ENCODE measurements around the gene RAB20. TPM values are rescaled to one million over a fixed set of nuclear protein-coding genes. Genes with fewer than 3 reads are reported as not detected.

RAB20 gene
- total and polyA plus RNA-seq, 10 donors: 19.1 to 96.4 (median 52.8) TPM

GRCh38 chr13:110546378-110546777 is 15.1 kb downstream of the RAB20 start:
- peak; percentile 50 for DNase-seq
- 92 to 100% (median 93%) methylated on average over 4 of the region's 4 CpGs for WGBS, 5 donors

DNA sequence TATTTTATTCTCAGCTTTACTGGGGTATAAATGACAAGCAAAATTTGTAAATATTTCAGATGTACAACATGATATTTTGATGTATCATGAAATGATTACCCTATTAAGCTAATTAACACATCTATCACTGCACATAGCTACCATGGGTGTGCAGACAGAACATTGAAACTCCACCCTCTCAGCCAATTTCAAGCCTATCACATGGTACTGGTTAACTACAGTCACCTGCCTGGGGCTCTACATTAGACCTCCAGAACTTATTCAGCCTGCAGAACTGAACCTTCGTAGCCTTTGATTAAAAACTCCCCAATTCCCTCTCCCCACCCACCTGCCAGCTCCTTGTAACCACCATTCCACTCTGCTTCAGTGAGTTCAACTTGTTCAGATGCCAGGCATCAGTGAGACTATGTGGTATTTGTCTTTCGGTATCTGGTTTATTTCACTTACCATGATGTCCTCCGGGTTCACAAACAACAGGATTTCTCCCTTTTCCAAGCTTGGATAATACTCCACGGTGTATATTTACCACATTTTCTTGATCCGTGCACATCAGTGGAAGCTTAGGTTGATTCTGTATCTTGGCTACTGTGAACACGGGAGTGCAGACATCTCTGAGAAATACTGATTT is 19.2 kb downstream of the RAB20 start:
- Histone ChIP-seq H3K27ac (peak overlapping the region in 4 of 8 donors; percentile 11 to 79 (median 34)), H3K4me1 (peaks cover 15 to 72% (median 39%) of the 10 kb centered on the region in 6 donors), H3K27me3 (replicated peaks in 1 of 7) (no peaks in the 10 kb centered on the region), H3K4me3 (no peak overlapping the region), H3K36me3 (peaks cover 0 to 9% (median 0%) of the 10 kb centered on the region in 6 donors), H3K9me3 (peaks cover 0 to 5% (median 0%) of the 10 kb centered on the region in 8 donors)
- intact Hi-C loops (cut with DNase I; ENCODE audit: low total_unique reads): no loop called here
- no peak for TF ChIP-seq CTCF (IDR thresholded peaks at IDR 0.05 in 8 of 11, conservative IDR thresholded peaks at IDR 0.05 in 3 of 11)
- TF ChIP-seq POLR2AphosphoS5 (IDR thresholded peaks at IDR 0.05): no peak
- TF ChIP-seq POLR2A (IDR thresholded peaks at IDR 0.05): no peak
- DNase-seq: no peak
- 84 to 96% (median 89%) methylated on average over 6 of the region's 6 CpGs for WGBS, 5 donors

More at GRCh38 chr13:110546378-110546777, 15.1 kb downstream of the RAB20 start:
- Histone ChIP-seq H3K4me3 (no peak overlapping the region), H3K36me3 (peaks cover 0 to 13% (median 0%) of the 10 kb centered on the region in 6 donors), H3K27ac (peak overlapping the region; percentile 20 to 76 (median 60)), H3K27me3 (replicated peaks in 1 of 7) (no peaks in the 10 kb centered on the region), H3K9me3 (peaks cover 0 to 5% (median 0%) of the 10 kb centered on the region in 8 donors), H3K4me1 (peaks cover under 1 to 76% (median 35%) of the 10 kb centered on the region in 6 donors)
- intact Hi-C loops (cut with DNase I; ENCODE audit: low total_unique reads): no loop called here
- TF ChIP-seq CTCF (IDR thresholded peaks at IDR 0.05 in 8 of 11, conservative IDR thresholded peaks at IDR 0.05 in 3 of 11) (no peak), POLR2AphosphoS5 (IDR thresholded peaks at IDR 0.05) (no peak), POLR2A (IDR thresholded peaks at IDR 0.05) (no peak)

GRCh38 chr13:110541526-110541920 is 20.0 kb downstream of the RAB20 start:
- Histone ChIP-seq H3K27ac (peak overlapping the region in 6 of 8 donors; percentile 11 to 79 (median 42)), H3K4me1 (peaks cover 19 to 72% (median 37%) of the 10 kb centered on the region in 6 donors), H3K4me3 (no peak overlapping the region), H3K27me3 (replicated peaks in 1 of 7) (no peaks in the 10 kb centered on the region), H3K36me3 (peaks cover 0 to 9% (median 0%) of the 10 kb centered on the region in 6 donors), H3K9me3 (peaks cover 0 to 5% (median 0%) of the 10 kb centered on the region in 8 donors)
- intact Hi-C loops (cut with DNase I; ENCODE audit: low total_unique reads): no loop called here
- 61 to 75% (median 66%) methylated on average over 4 of the region's 4 CpGs for WGBS, 5 donors
- no peak for DNase-seq
- TF ChIP-seq POLR2A (IDR thresholded peaks at IDR 0.05) (no peak), POLR2AphosphoS5 (IDR thresholded peaks at IDR 0.05) (peak in 1 of 3 donors; percentile 21)

DNA sequence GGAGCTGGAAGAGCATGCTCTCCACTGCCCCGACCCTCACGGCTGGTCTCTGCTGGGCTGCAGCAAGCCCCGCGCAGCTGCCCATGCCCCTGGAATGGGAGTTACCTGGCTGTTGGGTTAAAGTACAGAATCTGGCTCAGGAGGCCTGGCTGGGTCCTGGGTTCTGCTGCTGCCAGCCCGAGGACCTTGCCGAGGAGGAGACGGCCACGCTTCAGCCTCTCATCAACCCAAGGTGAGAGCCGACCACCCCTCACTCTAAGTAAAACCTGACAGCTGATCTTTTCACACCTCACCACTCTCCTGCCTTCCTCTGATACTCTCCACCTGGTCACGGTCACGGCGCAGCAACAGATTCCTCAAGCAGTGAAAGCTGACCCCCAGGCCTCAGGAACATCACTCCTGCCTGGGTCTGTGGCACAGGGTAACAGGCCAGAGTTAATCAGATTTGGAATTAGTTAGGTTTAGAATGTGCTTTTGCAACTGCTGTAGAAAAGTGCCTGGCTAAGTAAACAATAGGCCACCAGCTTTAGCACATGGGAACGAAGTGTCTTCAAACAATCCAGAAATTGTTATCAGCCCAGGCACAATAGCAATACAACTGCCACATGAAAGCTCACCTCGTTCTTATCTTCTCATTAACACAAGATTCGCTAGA is 20.5 kb downstream of the RAB20 start:
- intact Hi-C loops (cut with DNase I; ENCODE audit: low total_unique reads): no loop called here
- H3K4me1 ChIP-seq: peaks cover 19 to 72% (median 37%) of the 10 kb centered on the region in 6 donors
- 81 to 88% (median 83%) methylated on average over 15 of the region's 15 CpGs for WGBS, 5 donors

DNA sequence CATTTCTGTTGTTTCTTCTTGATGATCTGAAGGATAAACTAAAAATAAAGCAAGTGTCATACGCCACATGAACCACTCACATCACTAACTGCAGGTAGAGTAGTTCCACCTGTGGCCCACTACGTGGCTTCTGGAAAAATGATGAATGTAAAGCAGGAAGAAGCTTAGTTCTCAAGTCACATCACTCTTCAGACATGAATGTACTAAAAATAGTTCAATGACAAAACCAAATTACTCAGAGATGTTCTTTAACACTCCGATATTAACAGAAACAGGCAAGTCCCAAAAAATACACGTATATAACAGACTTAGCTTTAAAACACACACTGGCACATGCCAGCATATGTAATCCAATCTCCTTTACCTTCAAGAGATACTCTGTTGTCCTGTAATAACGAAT is 21.6 kb downstream of the RAB20 start:
- no peak for TF ChIP-seq POLR2AphosphoS5 (IDR thresholded peaks at IDR 0.05)
- no peak for TF ChIP-seq POLR2A (IDR thresholded peaks at IDR 0.05)
- TF ChIP-seq CTCF (IDR thresholded peaks at IDR 0.05 in 8 of 11, conservative IDR thresholded peaks at IDR 0.05 in 3 of 11): no peak
- intact Hi-C loops (cut with DNase I; ENCODE audit: low total_unique reads): no loop called here
- H3K4me1 ChIP-seq: peaks cover 19 to 72% (median 47%) of the 10 kb centered on the region in 6 donors
- no peak for DNase-seq
- no peaks in the 10 kb centered on the region for H3K27me3 ChIP-seq (replicated peaks in 1 of 7)
- 74 to 86% (median 77%) methylated on average over 5 of the region's 5 CpGs for WGBS, 5 donors
- peak overlapping the region in 3 of 8 donors; percentile 2 to 84 (median 42) for H3K27ac ChIP-seq
- H3K4me3 ChIP-seq: no peak overlapping the region
- H3K9me3 ChIP-seq: peaks cover 0 to 5% (median 0%) of the 10 kb centered on the region in 8 donors
- H3K36me3 ChIP-seq: peaks cover 0 to 17% (median 0%) of the 10 kb centered on the region in 6 donors

More for the DNA sequence above, 20.5 kb downstream of the RAB20 start:
- H3K9me3 ChIP-seq: peaks cover 0 to 5% (median 0%) of the 10 kb centered on the region in 8 donors
- no peaks in the 10 kb centered on the region for H3K27me3 ChIP-seq (replicated peaks in 1 of 7)
- DNase-seq: peak; percentile 61
- peaks cover 0 to 11% (median 0%) of the 10 kb centered on the region in 6 donors for H3K36me3 ChIP-seq
- H3K27ac ChIP-seq: peak overlapping the region in 6 of 8 donors; percentile 11 to 79 (median 42)
- no peak overlapping the region for H3K4me3 ChIP-seq
- TF ChIP-seq POLR2AphosphoS5 (IDR thresholded peaks at IDR 0.05) (peak in 1 of 3 donors; percentile 18), POLR2A (IDR thresholded peaks at IDR 0.05) (no peak)

Data from spleen (tissue), 11 donors.